Psoas muscle (tissue), 8 donors: ENCODE data around the gene LMO4. TPM values are rescaled to one million over a fixed set of nuclear protein-coding genes. Genes with fewer than 3 reads are reported as not detected.

ENCODE experiments used
- ATAC-seq, 4 donors: fragments of 200-7000 bp; cut with Tn5 transposase; one replicate each; pipeline ENCODE4 v1.9.1; 2020; ENCODE audit warnings: moderate library complexity in 3 of 4, mild to moderate bottlenecking in 2 of 4
- DNase-seq, 2 donors: peaks; one replicate each; pipeline ENCODE4 v3.0.0-alpha.2; 2020
- H3K27ac ChIP-seq: fragments of 200-600 bp; one replicate; pipeline ENCODE4 v1.8.0; 2022
- H3K27me3 ChIP-seq, 3 donors: fragments of 200-600 bp in 1 of 3; one replicate each; pipeline versions ENCODE4 v1.6.1 to v1.8.0; 2013 to 2022; ENCODE audit warnings: low read length in 2 of 3, mild to moderate bottlenecking in 2 of 3, moderate library complexity in 1 of 3; ENCODE audit not compliant: insufficient read depth in 3 of 3
- H3K36me3 ChIP-seq, 2 donors: fragments of 200-600 bp in 1 of 2; one replicate each; pipeline versions ENCODE4 v1.6.1 to v1.8.0; 2013 to 2022; ENCODE audit warnings: low read depth in 1 of 2, mild to moderate bottlenecking in 1 of 2, moderate library complexity in 1 of 2; ENCODE audit not compliant: insufficient read depth in 1 of 2
- H3K4me1 ChIP-seq: fragments of 200-600 bp; one replicate; pipeline ENCODE4 v1.8.0; 2022
- H3K4me3 ChIP-seq: fragments of 200-600 bp; one replicate; pipeline ENCODE4 v1.8.0; 2022; ENCODE audit warnings: mild to moderate bottlenecking
- H3K9me3 ChIP-seq: fragments of 200-600 bp; one replicate; pipeline ENCODE4 v1.8.0; 2022
- CTCF ChIP-seq: fragments of 200-600 bp; IDR thresholded peaks from one replicate; pipeline ENCODE4 v1.8.0; 2022; ENCODE audit warnings: antibody characterized with exemption
- WGBS, 3 donors: extraction: QIAGEN DNeasy Blood & Tissue Kit; methylation state at CpG; one replicate each; pipeline versions ENCODE4 v1.1.6 to v1.1.7; 2013; 5-methylcytosine and 5-hydroxymethylcytosine counted together
- intact Hi-C, 2 donors: fragments of 100-400 bp; cut with DNase I; formaldehyde crosslinking; loops; one replicate each; pipeline versions ENCODE4 v1.11.0 to v1.14.2; 2022
- long read RNA-seq, 2 donors: library from polyadenylated mRNA; unstranded; transcript quantifications; one replicate each; pipeline ENCODE4 v2.0.0, GENCODE V29; 2021
- polyA plus RNA-seq, 3 donors: library from polyadenylated mRNA; stranded (reverse); fragments of 200-250 nt; gene quantifications; one replicate each; pipeline ENCODE4 v1.2.3, GENCODE V29; 2013
- total RNA-seq, 4 donors: library from RNA; stranded (reverse); fragmentation: NEBNext Ultra II Directional in 2 of 4; extraction: Animal tissue kit (Norgen Biotek cat#: 25700) in 2 of 4; gene quantifications; one replicate each; pipeline versions ENCODE4 v1.2.1 to v1.2.4, GENCODE V29; 2021 to 2023
- donor health status: healthy with polysubstance abuse.
- donor health status: DM: no; HTN: no; CAD: no; lungs with moderate emphysema.
- donor health status: Bipolar disorder and iron deficiency.
- donor health status: healthy.
- donor health status: DM: yes; HTN: yes; CAD: no.
- donor health status: DM: no; HTN: no; CAD: no.
- donor health status: DM: no; HTN: no; CAD: no.
- donor health status: DM: yes; HTN: yes; CAD: no.

The LMO4 gene
- total RNA-seq (10 to 100 TPM; 25.2 to 32.3 (median 28.3) TPM), polyA plus RNA-seq (10 to 100 TPM; 19.8 to 75.9 (median 40.1) TPM)
- long read RNA-seq, donor 1, partial matches to known transcripts = 0 of 6 reads
- long read RNA-seq, donor 1, other reads (novel, unspliced or antisense) = 5 of 6 reads
- long read RNA-seq, donor 2, full-length matches to known transcripts = 5 of 22 reads
- long read RNA-seq, donor 2, partial matches to known transcripts = 1 of 22 reads
- long read RNA-seq, donor 2, other reads (novel, unspliced or antisense) = 16 of 22 reads

- H3K9me3 ChIP-seq = no peaks in the 10 kb centered on the region
- TF ChIP-seq CTCF = no peak
- H3K36me3 ChIP-seq = peaks cover 0 to 11% of the 10 kb centered on the region in 2 donors
- peak within 1 kb of the TSS; percentile 92 for H3K27ac ChIP-seq
- peaks cover 14% of the 10 kb centered on the region for H3K4me1 ChIP-seq
- intact Hi-C loops = loop anchor here (5.0 to 10.0 kb wide), 3 partner anchors 196 to 626 kb away; no protein-coding TSS in a partner anchor
- H3K27me3 ChIP-seq = no peaks in the 10 kb centered on the region
- DNase-seq (peak; percentile 96 to 97), ATAC-seq (peak; percentile 86 to 95 (median 92))
- 0 to 1% (median 0%) methylated on average over 42 to 90 of the region's 93 CpGs for WGBS, 3 donors
- H3K4me3 ChIP-seq = peak within 1 kb of the TSS; percentile 71
These were observed at the start of gene LMO4 for GRCh38 chr1:87328272-87329050. Gene LMO4 (plus strand): TSS chr1:87328880. CDS start chr1:87332016, 3,136 bp downstream.

- H3K9me3 ChIP-seq = no peaks in the 10 kb centered on the region
- intact Hi-C loops = no loop called here
- H3K4me1 ChIP-seq = no peaks in the 10 kb centered on the region
- no peaks in the 10 kb centered on the region for H3K36me3 ChIP-seq
- no peak for DNase-seq
- no peak for TF ChIP-seq CTCF
- WGBS, 3 donors = 37 to 49% (median 42%) methylated on average over 2 of the region's 2 CpGs
- no peak overlapping the region for H3K4me3 ChIP-seq
- peak; percentile 21 to 65 (median 35) for ATAC-seq
- H3K27me3 ChIP-seq = no peaks in the 10 kb centered on the region
- peak overlapping the region; percentile 54 for H3K27ac ChIP-seq
These were observed 49.2 kb upstream of the LMO4 start for GRCh38 chr1:87279536-87279875.

- no peak overlapping the region for H3K4me3 ChIP-seq
- no peaks in the 10 kb centered on the region for H3K4me1 ChIP-seq
- H3K36me3 ChIP-seq = no peaks in the 10 kb centered on the region
- 78 to 86% (median 79%) methylated on average over 2 of the region's 2 CpGs for WGBS, 3 donors
- intact Hi-C loops = no loop called here
- no peak overlapping the region for H3K27ac ChIP-seq
- DNase-seq (no peak), ATAC-seq (no peak)
- no peaks in the 10 kb centered on the region for H3K27me3 ChIP-seq
- no peak for TF ChIP-seq CTCF
- no peaks in the 10 kb centered on the region for H3K9me3 ChIP-seq
These were observed 48.6 kb upstream of the LMO4 start for GRCh38 chr1:87279966-87280535.

GRCh38 chr1:87284456-87285240, 44.0 kb upstream of the LMO4 start:
- no peak for ATAC-seq

More at GRCh38 chr1:87284456-87285240, 44.0 kb upstream of the LMO4 start:
- Histone ChIP-seq H3K9me3 (no peaks in the 10 kb centered on the region), H3K27ac (no peak overlapping the region), H3K27me3 (no peaks in the 10 kb centered on the region), H3K4me1 (no peaks in the 10 kb centered on the region), H3K4me3 (no peak overlapping the region), H3K36me3 (no peaks in the 10 kb centered on the region)
- no peak for DNase-seq
- intact Hi-C loops = no loop called here
- no peak for TF ChIP-seq CTCF
- WGBS, 3 donors = 67 to 76% (median 67%) methylated on average over 13 of the region's 13 CpGs
